Naive thymus-derived CD8-positive, alpha-beta T cell (primary cell): ENCODE measurements around the gene UGT1A8. TPM values are rescaled to one million over a fixed set of nuclear protein-coding genes. Genes with fewer than 3 reads are reported as not detected.
"Not testable (repeated sequence)": the region's sequence is repeated elsewhere in the genome, so short reads cannot be mapped to it uniquely, and the experiment has no call there.

ENCODE experiments used
- ATAC-seq, 2 donors: fragments of 150-1000 bp; cut with Tn5 transposase in 1 of 2; sonication (Bioruptor Pico), chemical (Tn5 transposase) in 1 of 2; 1 replicate in 1 of 2; 2 replicates in 1 of 2; pipeline ENCODE4 v1.10.0; 2021; ENCODE audit warnings: mild to moderate bottlenecking in 2 of 2, moderate library complexity in 2 of 2
- POLR2A ChIA-PET: fragments of 350-600 bp; sonication (Branson Sonifier 250); formaldehyde crosslinking; loops from one replicate; lab custom pipeline; 2021; ENCODE audit warnings: antibody characterized with exemption; lab: Charles Lee
- DNase-seq, 10 donors: peaks; one replicate each; pipeline versions ENCODE4 v3.0.0 to v3.0.0-alpha.2; 2020 to 2022
- H3K27ac Mint-ChIP-seq, 10 donors: one replicate each; pipeline ENCODE4 v1.8.0; 2020 to 2022; ENCODE audit warnings: mild to moderate bottlenecking in 10 of 10, mixed read lengths in 10 of 10, moderate library complexity in 4 of 10, inconsistent platforms in 1 of 10
- H3K27me3 Mint-ChIP-seq, 5 donors: one replicate each; pipeline ENCODE4 v1.8.0; 2021 to 2022; ENCODE audit warnings: mixed read lengths in 5 of 5
- H3K36me3 Mint-ChIP-seq, 3 donors: one replicate each; pipeline ENCODE4 v1.8.0; 2020 to 2022; ENCODE audit warnings: mixed read lengths in 3 of 3, mild to moderate bottlenecking in 2 of 3, inconsistent platforms in 1 of 3
- H3K4me1 Mint-ChIP-seq, 4 donors: one replicate each; pipeline ENCODE4 v1.8.0; 2021 to 2022; ENCODE audit warnings: mixed read lengths in 4 of 4
- H3K4me3 Mint-ChIP-seq, 10 donors: one replicate each; pipeline ENCODE4 v1.8.0; 2020 to 2022; ENCODE audit warnings: mild to moderate bottlenecking in 10 of 10, mixed read lengths in 10 of 10, moderate library complexity in 6 of 10, inconsistent platforms in 1 of 10
- H3K9me3 Mint-ChIP-seq, 9 donors: one replicate each; pipeline ENCODE4 v1.8.0; 2020 to 2022; ENCODE audit warnings: mixed read lengths in 9 of 9, mild to moderate bottlenecking in 3 of 9, inconsistent platforms in 1 of 9, moderate library complexity in 1 of 9
- polyA plus RNA-seq, 3 donors: library from polyadenylated mRNA; unstranded; fragments of 300-500 nt; fragmentation: Illumina TruSeq; gene quantifications; one replicate each; pipeline ENCODE4 v1.2.3, GENCODE V29; 2021
- total RNA-seq, 8 experiments: library from RNA in 2 of 8; stranded (reverse) in 2 of 8; gene quantifications; one replicate each; pipeline ENCODE4 v1.2.3 and lab custom pipeline; 2021 to 2026

The UGT1A8 gene
- not detected for total RNA-seq
- not detected for polyA plus RNA-seq
- 0 to 0.09 (median 0) reads per million in 6 experiments for total RNA-seq (lab: John Stamatoyannopoulos, UW)

DNA sequence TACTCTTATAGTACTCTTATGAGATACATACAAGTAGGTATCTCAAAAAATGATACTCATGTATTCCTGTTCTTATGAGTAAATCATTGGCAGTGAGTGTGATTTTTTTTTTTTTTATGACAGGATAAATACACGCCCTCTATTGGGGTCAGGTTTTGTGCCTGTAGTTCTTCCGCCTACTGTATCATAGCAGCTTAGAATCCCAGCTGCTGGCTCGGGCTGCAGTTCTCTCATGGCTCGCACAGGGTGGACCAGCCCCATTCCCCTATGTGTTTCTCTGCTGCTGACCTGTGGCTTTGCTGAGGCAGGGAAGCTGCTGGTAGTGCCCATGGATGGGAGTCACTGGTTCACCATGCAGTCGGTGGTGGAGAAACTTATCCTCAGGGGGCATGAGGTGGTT is at the start of gene UGT1A8:
UGT1A8 (plus strand) TSS at position 158 of the 400 bp plus-strand sequence; CDS start at position 233, 75 bp downstream.
- H3K4me1 Mint-ChIP-seq, H3K27ac Mint-ChIP-seq, ATAC-seq, H3K36me3 Mint-ChIP-seq, H3K4me3 Mint-ChIP-seq, POLR2A ChIA-PET, DNase-seq: not testable (repeated sequence)
- peaks cover 13 to 61% (median 34%) of the 10 kb centered on the region in 5 donors for H3K27me3 Mint-ChIP-seq
- H3K9me3 Mint-ChIP-seq = peaks cover 0 to 40% (median 18%) of the 10 kb centered on the region in 9 donors

DNA sequence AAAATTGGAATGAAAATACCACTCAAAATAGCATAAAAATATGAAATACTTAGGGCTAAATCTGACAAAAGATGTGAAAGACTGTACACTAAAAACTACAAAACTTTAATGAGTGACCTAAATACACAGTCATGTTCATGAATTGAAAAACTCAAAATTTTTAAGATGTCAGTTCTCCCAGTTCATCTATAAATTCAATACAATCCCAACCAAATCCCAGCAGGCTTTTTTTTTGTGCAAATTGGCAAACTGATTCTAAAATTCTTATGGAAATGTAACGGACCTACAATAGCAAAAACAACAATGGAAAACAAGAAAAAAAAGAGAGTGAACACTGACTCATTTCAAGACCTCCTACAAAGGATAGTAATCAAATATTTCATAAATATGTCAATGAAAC is 46.4 kb upstream of the UGT1A8 start:
- no peak for ATAC-seq
- no peak overlapping the region for H3K27ac Mint-ChIP-seq
- H3K27me3 Mint-ChIP-seq = peaks cover 0 to 8% (median 0%) of the 10 kb centered on the region in 5 donors
- H3K4me1 Mint-ChIP-seq = no peaks in the 10 kb centered on the region
- H3K9me3 Mint-ChIP-seq = peaks cover 0 to 5% (median 0%) of the 10 kb centered on the region in 9 donors
- no peak for DNase-seq
- no peak overlapping the region for H3K4me3 Mint-ChIP-seq
- H3K36me3 Mint-ChIP-seq = peaks cover 0 to 5% (median 0%) of the 10 kb centered on the region in 3 donors
- POLR2A ChIA-PET = no interaction called here

DNA sequence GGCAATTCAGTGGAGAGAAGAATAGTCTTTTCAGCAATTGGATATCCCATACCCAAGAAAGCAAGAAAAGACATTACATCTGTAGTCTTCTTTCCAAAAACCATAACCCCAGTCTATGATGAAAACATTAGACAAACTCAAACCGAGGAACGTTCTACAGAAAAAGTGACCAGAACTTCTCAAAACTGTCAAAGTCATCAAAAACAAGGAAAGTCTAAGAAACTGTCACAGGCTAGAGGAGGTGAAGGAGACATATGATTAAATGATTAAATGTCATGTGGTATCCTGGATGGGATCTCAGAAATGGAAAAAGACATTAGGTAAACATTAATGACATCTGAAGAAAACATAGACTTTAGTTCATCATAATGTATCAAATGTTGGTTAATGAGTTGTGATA is 46.0 kb upstream of the UGT1A8 start:
- Mint-ChIP-seq H3K27me3 (peaks cover 0 to 8% (median 0%) of the 10 kb centered on the region in 5 donors), H3K9me3 (peaks cover 0 to 5% (median 0%) of the 10 kb centered on the region in 9 donors), H3K4me3 (no peak overlapping the region), H3K27ac (no peak overlapping the region), H3K36me3 (peaks cover 0 to 5% (median 0%) of the 10 kb centered on the region in 3 donors), H3K4me1 (no peaks in the 10 kb centered on the region)
- POLR2A ChIA-PET = no interaction called here
- DNase-seq (no peak), ATAC-seq (no peak)

DNA sequence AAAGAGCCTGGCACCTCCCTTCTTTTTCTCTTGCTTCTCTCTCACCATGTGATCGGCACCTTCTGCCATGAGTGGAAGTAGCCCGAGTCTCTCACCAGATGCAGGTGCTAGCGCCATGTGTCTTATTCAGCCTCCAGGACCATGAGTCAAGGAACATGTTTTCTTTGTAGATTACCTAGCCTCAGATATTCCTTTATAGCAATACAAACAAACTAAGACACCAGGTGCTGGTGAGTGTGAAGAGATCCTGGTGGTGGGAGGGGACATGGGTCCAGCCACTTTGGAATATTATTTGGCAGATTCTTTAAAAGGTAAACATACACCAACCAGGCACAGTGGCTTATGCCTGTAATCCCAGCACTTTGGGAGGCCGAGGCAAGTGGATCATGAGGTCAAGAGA is 45.0 kb upstream of the UGT1A8 start:
- H3K4me3 Mint-ChIP-seq = no peak overlapping the region
- H3K27me3 Mint-ChIP-seq = peaks cover 0 to 8% (median 0%) of the 10 kb centered on the region in 5 donors
- peaks cover 0 to 5% (median 0%) of the 10 kb centered on the region in 9 donors for H3K9me3 Mint-ChIP-seq
- ATAC-seq (no peak), DNase-seq (no peak)
- POLR2A ChIA-PET = interaction anchor here (0.7 kb wide), 1 partner anchor 99 kb away, joined by 3 read pairs; no protein-coding TSS in a partner anchor
- no peaks in the 10 kb centered on the region for H3K4me1 Mint-ChIP-seq
- peaks cover 0 to 5% (median 0%) of the 10 kb centered on the region in 3 donors for H3K36me3 Mint-ChIP-seq
- H3K27ac Mint-ChIP-seq = no peak overlapping the region

DNA sequence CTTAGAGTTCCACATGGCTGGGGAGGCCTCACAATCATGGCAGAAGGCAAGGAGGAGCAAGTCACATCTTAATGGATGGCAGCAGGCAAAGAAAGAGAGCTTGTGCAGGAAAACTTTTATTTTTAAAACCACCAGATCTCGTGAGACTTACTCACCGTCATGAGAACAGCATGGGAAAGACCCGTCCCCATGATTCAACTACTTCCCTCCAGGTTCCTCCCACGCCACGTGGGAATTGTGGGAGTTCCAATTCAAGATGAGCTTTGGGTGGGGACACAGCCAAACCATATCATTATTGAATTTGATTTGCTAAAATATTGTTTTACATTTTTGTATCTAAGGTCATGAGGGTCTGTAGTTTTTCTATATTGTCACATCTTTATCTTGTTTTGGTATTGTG is 40.1 kb upstream of the UGT1A8 start:
- POLR2A ChIA-PET = interaction anchor here (1.2 kb wide), 1 partner anchor 12 kb away, joined by 4 read pairs; no protein-coding TSS in a partner anchor
- not testable (repeated sequence) for H3K27me3 Mint-ChIP-seq

DNA sequence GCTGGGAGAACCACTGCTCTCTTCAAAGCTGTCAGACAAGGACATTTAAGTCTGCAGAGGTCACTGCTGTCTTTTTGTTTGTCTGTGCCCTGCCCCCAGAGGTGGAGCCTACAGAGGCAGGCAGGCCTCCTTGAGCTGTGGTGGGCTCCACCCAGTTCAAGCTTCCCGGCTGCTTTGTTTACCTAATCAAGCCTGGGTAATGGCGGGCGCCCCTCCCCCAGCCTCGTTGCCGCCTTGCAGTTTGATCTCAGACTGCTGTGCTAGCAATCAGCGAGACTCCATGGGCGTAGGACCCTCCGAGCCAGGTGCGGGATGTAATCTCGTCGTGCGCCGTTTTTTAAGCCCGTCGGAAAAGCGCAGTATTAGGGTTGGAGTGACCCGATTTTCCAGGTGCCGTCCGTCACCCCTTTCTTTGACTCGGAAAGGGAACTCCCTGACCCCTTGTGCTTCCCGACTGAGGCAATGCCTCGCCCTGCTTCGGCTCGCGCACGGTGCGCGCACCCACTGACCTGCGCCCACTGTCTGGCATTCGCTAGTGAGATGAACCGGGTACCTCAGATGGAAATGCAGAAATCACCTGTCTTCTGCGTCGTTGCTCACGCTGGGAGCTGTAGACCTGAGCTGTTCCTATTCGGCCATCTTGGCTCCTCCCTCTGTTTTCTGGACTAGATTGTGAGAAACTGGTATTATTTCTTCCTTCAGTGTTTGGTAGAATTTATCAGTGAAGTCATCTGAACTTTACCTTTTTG is 34.0 kb upstream of the UGT1A8 start:
- peaks cover 3 to 15% (median 10%) of the 10 kb centered on the region in 5 donors for H3K27me3 Mint-ChIP-seq
- POLR2A ChIA-PET, H3K36me3 Mint-ChIP-seq, ATAC-seq, DNase-seq, H3K4me1 Mint-ChIP-seq, H3K9me3 Mint-ChIP-seq: not testable (repeated sequence)
- peak overlapping the region in 2 of 10 donors; percentile 83 to 92 for H3K27ac Mint-ChIP-seq
- peak overlapping the region in 5 of 10 donors; percentile 49 to 85 (median 53) for H3K4me3 Mint-ChIP-seq

More for the DNA sequence above, 40.1 kb upstream of the UGT1A8 start:
- H3K36me3 Mint-ChIP-seq, H3K9me3 Mint-ChIP-seq, H3K4me1 Mint-ChIP-seq, H3K4me3 Mint-ChIP-seq, ATAC-seq, DNase-seq: not testable (repeated sequence)
- H3K27ac Mint-ChIP-seq = peak overlapping the region in 1 of 10 donors; percentile 22

DNA sequence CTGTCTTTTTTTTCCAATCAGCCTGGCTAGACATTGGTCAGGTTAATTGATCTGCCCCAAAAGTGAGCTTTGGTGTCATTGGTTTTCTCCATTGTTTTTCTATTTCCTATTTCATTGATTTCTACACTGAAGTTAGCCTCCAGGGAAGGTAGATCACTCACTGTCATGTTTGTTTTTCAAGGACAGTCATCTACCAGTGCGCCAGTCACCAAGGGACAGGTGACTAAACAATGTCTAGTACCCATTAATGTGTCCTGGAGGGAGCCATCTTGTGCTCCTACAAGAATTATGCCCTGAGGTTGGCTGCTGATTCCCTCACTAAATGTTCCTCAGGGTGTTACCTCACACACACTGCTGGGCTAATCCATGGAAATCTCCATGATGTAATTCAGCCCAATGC is 33.2 kb upstream of the UGT1A8 start:
- H3K4me1 Mint-ChIP-seq = no peaks in the 10 kb centered on the region
- ATAC-seq = no peak
- H3K27me3 Mint-ChIP-seq = peaks cover 3 to 15% (median 12%) of the 10 kb centered on the region in 5 donors
- H3K36me3 Mint-ChIP-seq = peaks cover 0 to 9% (median 0%) of the 10 kb centered on the region in 3 donors
- H3K27ac Mint-ChIP-seq = no peak overlapping the region
- no peaks in the 10 kb centered on the region for H3K9me3 Mint-ChIP-seq
- POLR2A ChIA-PET = no interaction called here
- no peak overlapping the region for H3K4me3 Mint-ChIP-seq
- DNase-seq = no peak

DNA sequence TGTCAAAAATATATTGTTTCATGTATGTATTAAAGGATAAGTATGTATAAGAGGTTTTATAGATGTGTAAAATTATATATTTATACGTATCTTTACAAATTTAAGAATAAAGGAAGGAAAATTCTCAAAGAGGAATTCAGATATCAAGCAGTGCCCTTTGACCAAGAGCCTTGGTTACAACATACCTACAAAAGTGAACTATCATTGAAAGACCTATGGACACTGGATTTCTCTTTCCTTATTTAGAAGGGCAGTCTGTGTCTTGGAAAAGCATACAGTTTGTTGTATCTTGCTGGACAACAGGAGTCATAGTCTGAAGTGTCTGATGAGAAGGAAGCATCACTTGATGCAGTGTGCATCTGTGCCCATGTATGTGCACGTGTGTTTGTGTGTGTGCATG is 29.0 kb upstream of the UGT1A8 start:
- POLR2A ChIA-PET = no interaction called here
- peaks cover 3 to 17% (median 14%) of the 10 kb centered on the region in 5 donors for H3K27me3 Mint-ChIP-seq
- ATAC-seq (no peak), DNase-seq (no peak)
- H3K36me3 Mint-ChIP-seq = peaks cover 0 to 9% (median 0%) of the 10 kb centered on the region in 3 donors
- no peaks in the 10 kb centered on the region for H3K4me1 Mint-ChIP-seq
- no peaks in the 10 kb centered on the region for H3K9me3 Mint-ChIP-seq
- H3K4me3 Mint-ChIP-seq = no peak overlapping the region
- no peak overlapping the region for H3K27ac Mint-ChIP-seq

DNA sequence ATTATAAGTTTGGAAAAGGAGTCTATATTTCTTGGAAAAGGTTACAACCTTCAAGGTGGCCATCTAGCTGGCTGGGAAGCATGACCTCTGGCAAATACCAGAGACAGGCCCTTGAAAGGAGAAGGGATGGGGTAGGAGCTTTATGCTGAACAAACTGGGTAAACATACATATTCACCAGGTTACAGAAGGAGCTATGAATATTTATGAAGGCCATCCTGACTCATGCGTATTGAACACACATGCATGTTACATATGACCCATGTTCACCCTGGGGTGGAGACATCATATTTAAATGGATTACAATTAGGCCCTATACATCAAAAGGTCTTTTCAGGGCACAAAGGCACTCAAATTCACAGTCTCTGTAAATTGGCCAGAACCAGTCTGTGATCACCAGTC is 24.7 kb upstream of the UGT1A8 start:
- H3K36me3 Mint-ChIP-seq, H3K9me3 Mint-ChIP-seq, POLR2A ChIA-PET, DNase-seq, H3K4me3 Mint-ChIP-seq, ATAC-seq, H3K4me1 Mint-ChIP-seq, H3K27me3 Mint-ChIP-seq, H3K27ac Mint-ChIP-seq: not testable (repeated sequence)

DNA sequence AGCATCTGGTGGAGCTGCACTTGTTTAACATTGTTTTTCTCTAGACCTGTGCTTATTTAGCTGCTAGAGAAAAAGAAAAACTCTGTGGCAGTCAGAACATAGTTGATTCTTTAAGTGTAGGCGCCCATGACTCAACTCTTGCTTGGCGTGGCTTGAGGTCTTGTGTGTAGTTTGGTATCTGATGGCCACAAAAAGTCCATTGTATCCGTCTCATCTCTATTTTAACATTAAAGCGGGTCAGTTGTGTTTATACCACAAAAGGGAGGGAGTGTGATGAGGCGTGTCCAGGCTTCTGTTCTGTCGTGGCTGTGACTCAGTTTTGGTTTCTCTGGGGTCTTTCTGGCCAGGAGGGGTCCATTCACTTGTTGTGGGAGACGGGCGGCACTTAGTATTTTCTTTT is 24.2 kb upstream of the UGT1A8 start:
- Mint-ChIP-seq H3K9me3 (no peaks in the 10 kb centered on the region), H3K27ac (no peak overlapping the region), H3K27me3 (peaks cover 0 to 6% (median 4%) of the 10 kb centered on the region in 5 donors), H3K4me1 (peaks cover 0 to 2% (median 0%) of the 10 kb centered on the region in 4 donors), H3K4me3 (no peak overlapping the region), H3K36me3 (no peaks in the 10 kb centered on the region)
- ATAC-seq (no peak), DNase-seq (no peak)
- POLR2A ChIA-PET = no interaction called here

DNA sequence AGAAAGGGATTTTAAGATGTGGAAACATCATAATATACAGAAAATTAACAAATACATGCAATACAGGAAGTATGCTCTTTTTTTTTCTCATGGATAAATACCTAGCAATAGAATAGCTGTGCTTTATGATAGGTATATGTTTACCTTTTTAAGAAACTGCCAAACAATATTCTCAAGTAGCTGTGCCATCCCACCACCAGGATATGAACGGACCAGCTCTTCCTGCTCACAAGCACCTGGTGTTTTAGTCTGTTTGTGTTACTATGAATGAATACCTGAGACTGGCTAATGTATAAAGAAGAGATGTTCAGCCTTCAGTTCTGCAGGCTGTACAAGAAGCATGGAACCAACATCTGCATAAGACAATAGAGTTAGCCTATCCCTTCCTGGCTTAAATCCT is 19.9 kb upstream of the UGT1A8 start:
- no peak for DNase-seq
- Mint-ChIP-seq H3K27ac (no peak overlapping the region), H3K9me3 (peaks cover 0 to 5% (median 0%) of the 10 kb centered on the region in 9 donors), H3K27me3 (peaks cover 0 to 23% (median 19%) of the 10 kb centered on the region in 5 donors), H3K4me3 (no peak overlapping the region), H3K36me3 (peaks cover 0 to 6% (median 0%) of the 10 kb centered on the region in 3 donors), H3K4me1 (peaks cover 0 to 2% (median 0%) of the 10 kb centered on the region in 4 donors)
- no peak for ATAC-seq
- POLR2A ChIA-PET = no interaction called here

DNA sequence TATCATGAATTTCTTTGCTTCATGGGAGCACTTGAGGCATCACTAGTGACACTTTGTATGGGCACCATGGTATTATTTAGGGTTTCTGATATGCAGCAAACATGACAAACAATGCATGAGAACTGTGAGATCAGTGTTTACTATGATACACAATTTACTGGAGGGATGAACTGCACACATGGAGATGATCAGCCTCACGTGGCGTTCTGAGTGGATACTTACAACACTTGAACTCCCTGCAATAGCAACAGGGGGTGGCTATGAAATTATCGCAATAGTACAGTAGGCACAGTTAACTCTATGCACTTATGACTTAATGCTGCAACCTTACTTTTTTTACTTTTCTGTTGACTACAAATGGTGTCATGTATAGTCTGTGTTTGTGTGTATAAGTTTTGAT is 18.5 kb upstream of the UGT1A8 start:
- Mint-ChIP-seq H3K4me3 (no peak overlapping the region), H3K4me1 (peaks cover 0 to 1% (median 0%) of the 10 kb centered on the region in 4 donors), H3K27ac (no peak overlapping the region), H3K27me3 (peaks cover 0 to 27% (median 22%) of the 10 kb centered on the region in 5 donors), H3K36me3 (peaks cover 0 to 17% (median 0%) of the 10 kb centered on the region in 3 donors), H3K9me3 (peaks cover 0 to 19% (median 2%) of the 10 kb centered on the region in 9 donors)
- no peak for DNase-seq
- POLR2A ChIA-PET = no interaction called here
- ATAC-seq = no peak

DNA sequence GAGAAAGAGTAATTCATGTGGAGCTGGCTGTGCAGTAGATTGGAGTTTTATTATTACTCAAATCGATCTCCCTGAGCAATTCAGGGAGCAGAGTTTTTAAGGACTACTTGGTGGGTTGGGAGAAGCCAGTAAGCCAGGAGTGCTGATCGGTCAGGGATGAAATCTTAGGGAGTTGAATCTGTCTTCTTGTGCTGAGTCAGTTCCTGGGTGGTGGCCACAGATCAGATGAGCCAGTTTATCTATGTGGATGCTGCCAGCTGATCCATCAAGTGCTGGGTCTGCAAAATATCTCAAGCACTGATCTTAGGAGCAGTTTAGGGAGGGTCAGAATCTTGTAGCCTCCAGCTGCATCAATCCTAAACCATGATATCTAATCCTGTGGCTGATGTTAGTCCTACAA is 17.0 kb upstream of the UGT1A8 start:
- no peaks in the 10 kb centered on the region for H3K4me1 Mint-ChIP-seq
- H3K36me3 Mint-ChIP-seq = peaks cover 0 to 17% (median 0%) of the 10 kb centered on the region in 3 donors
- no peak for ATAC-seq
- peaks cover 0 to 21% (median 2%) of the 10 kb centered on the region in 9 donors for H3K9me3 Mint-ChIP-seq
- H3K4me3 Mint-ChIP-seq = no peak overlapping the region
- no peak for DNase-seq
- no peak overlapping the region for H3K27ac Mint-ChIP-seq
- POLR2A ChIA-PET = no interaction called here
- H3K27me3 Mint-ChIP-seq = peaks cover 2 to 26% (median 16%) of the 10 kb centered on the region in 5 donors
